GM18505 (cell line): ENCODE measurements around the gene SDF4.

Experiments used
- ATAC-seq: cut with Tn5 transposase; IDR thresholded peaks from one replicate; pipeline ENCODE4 v1.9.1; 2021; ENCODE audit not compliant: unreplicated experiment
- POLR2A ChIP-seq: IDR thresholded peaks from 4 replicates; pipeline ENCODE4 v1.6.1; 2011; ENCODE audit warnings: borderline replicate concordance; ENCODE audit not compliant: insufficient read depth, insufficient read length; ENCODE audit errors: extremely low read depth

The SDF4 gene

DNA sequence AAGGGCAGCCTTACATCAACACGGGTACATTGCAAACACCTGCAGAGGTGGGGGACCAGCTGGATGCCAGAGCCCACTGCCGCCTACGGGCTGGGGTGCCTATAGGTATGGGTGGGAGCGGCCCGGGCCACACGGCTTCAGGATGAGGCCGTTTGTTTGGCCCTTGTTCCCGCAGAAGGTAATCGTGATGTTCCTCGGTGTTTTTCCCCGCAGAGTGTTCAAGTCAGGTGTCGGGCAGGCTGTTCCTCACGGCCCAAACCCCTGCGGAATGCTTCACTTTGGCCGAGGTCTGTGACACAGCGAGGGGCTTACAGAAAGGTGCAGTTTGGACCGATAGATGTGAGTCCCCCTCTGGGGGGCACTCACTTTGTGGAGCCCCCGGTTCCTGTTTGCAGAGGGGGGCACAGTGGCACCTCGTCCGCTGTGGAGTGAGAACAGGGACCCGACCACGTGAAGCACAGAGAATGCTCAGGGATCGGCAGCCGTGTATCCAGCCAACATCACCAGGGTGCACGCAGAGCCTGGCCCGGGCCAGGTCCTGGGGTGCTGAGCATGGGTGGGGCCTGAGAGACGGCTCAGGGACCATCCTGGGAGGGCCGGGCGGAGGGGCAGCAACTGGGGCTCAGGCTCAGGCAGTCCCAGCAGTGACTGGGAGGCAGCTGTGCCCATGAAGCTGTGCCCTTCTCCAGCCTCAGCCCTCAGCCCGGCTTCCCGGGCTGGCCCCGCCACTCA is 58.6 kb downstream of the SDF4 start:
- no peak for ATAC-seq
- TF ChIP-seq POLR2A: no peak

DNA sequence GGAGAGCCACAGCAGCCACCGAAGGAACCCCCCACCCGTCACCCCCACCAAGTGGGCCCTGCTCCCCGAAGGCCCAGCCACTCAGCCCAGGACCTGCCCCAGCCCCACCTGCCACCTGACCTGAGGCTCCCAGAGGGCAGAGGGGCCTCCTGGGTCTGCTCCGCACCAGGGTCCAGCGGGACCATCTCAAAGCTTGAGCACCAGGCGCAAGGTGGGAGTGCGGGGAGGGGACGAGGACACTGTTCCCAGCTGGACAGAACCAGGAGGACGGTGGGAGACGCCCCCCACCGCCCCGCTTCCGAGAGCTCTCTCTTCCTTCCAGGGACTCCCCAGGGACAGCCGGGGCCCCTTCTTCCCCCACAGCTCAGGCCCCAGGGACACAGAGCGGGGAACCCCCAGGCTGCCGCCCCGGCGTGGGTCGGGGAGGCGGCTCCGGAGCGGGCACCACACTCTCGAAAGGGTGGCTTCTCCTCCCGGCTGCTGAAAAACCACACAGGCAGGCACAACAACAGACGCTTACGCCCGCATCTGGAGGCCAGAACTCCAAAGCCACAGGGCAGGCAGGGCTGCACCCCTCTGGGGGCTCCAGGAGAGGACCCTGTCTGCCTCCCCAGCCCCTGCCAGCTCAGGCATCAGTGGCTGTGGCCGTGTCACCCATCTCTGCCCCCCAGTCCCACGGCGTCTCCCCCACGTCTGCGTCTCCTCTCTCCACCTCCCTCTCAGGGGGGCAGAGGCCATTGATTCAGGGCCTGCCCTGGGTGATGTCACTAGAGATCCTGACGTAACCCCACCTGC is 60.1 kb downstream of the SDF4 start:
- ATAC-seq: no peak
- no peak for TF ChIP-seq POLR2A

GRCh38 chr1:1171161-1171545 is 60.6 kb downstream of the SDF4 start:
- ATAC-seq: no peak
- no peak for TF ChIP-seq POLR2A

DNA sequence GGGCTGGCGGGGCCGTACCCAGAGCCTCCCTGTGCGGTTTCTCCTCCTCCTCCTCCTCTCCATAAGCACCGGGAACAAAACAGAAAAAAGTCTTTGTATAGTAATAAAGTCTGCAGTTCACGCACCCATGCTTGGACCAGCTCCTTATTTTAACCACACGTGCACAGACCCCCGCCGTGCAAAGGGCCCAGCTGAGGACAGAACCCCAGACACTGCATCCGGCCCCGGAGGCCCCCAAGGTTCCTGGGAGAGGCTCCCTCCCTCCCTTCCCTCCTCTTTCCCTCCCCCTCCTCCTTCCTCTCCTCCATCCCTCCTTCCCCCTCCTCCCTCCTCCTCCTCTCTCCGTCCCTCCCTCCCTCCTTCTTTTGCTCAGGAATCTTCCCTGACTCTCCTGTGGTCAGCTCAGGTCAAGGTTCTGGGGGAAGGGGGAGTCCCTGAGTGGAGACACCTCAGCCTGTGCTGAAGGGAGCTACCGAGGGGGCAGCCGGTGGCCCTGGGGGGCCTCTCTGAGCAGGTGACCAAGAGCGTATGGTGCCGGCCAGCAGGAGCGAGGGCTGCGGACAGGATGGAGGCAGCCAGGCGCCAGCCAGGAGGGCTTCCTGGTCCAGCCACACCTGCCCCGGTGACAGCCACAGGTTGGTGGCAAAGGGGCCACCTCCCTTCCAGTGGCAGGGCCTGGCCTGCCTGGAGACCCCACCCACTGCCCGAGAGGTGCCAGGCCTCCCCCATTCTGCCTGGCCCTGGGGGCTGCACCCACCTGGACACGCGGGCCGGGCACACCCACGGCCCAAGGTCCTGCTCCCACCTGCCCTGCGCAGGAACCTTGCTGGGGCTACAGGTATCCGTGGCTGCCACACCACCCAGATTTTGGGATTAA is 61.3 kb downstream of the SDF4 start:
- TF ChIP-seq POLR2A: no peak
- ATAC-seq: no peak

GRCh38 chr1:1169429-1170214 is 62.2 kb downstream of the SDF4 start:
- no peak for ATAC-seq
- TF ChIP-seq POLR2A: no peak

DNA sequence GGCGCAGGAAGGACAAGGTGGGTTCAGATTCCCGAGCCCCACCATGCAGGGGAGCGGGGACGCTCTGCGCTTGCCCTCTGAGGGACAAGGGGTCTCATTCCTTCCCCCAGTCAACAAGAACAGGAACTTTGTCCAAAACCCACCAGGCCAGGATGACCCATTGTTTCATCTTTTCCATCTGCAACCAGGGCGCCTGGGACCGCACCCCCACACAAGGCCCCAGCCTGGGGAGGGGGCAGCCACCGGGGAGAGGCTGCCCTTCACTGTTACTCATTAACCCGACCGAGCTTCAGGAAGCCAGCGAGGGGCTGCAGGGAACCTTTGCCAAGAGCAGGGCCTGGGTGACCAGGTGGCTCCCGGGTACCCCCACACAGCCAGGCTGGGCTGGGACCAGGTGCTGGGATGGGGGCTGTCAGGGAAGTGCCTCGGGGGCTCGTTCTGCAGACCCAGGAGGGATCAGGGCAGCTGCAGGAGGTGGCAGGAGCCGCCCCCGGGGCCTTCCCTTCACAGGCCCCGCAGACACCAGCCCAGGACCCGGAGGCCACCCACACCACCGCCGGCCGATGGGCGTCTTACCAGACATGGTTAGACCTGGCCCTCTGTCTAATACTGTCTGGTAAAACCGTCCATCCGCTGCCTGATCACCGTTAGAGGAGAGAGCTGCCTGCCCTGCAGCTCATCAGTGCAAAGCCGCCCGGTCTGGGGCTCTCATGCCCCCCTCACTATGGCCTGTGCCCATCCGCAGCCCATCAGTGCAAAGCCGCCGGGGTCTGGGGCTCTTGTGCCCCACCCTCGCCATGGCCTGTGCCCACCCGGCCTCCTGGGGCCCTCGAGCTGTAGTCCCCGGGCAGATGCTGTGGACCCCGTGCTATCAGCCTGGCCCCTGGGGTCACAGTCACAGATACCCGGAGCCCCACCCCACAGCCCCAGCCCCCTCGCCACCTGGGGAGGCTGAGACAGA is 63.1 kb downstream of the SDF4 start:
- ATAC-seq: no peak
- TF ChIP-seq POLR2A: no peak

DNA sequence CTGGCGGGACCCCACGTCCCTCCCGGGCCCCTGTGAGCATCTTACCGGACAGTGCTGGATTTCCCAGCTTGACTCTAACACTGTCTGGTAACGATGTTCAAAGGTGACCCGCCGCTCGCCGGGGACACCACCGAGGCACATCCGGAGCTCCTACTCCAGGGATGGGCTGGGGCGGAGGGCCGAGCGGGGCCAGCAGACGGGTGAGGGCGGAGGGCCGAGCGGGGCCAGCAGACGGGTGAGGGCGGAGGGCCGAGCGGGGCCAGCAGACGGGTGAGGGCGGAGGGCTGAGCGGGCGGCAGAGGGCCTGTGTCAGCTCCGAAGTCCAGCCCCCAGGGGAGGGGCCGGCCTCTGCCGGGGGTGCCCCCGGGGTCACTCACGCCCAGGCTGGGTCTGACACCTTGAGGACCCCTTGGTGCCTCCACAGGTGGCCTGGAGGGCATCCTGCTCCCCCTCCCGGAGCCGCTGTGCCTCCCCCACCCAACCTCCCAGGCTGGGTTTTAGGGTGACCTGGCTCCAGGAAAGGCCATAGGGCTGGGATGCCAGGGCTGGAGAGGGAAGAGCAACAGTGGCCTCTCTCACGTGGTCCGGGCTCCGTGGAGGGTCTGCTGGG is 63.9 kb downstream of the SDF4 start:
- no peak for TF ChIP-seq POLR2A
- no peak for ATAC-seq

DNA sequence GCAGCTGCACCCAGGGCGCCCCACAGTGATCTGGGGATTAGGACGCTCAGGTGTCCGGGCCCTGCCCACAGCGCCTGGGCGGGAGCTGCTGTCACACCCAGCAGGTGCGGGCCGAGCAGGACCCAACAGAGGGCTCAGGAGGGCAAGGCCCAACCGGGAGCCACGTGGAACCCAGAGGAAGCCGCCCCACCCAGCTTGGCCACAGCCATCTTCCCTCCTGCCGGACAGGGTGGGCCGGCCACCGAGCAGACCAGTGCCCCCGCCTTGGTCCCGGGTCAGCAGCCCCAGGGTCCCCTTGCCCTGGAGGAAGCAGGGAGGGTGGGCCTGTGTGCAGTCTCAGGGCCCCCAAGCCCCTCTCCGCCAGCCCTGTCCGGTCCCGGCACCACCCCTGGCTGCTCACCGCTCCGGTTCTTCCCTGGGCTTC is 64.4 kb downstream of the SDF4 start:
- ATAC-seq: no peak
- TF ChIP-seq POLR2A: no peak
